Neuronal stem cell (in vitro differentiated cells): ENCODE data around the gene TGM5.
A peak's percentile ranks its signal among the peaks of the same experiment; 100 is the strongest.

Source experiments
- DNase-seq: peaks from one replicate; pipeline ENCODE4 v3.0.0-alpha.2; 2013; ENCODE audit warnings: low spot score
- H2AFZ ChIP-seq: one replicate; pipeline ENCODE4 v1.6.1; 2013; ENCODE audit warnings: mild to moderate bottlenecking, low read length, inconsistent platforms
- H2AK5ac ChIP-seq: 2 replicates; pipeline ENCODE4 v1.6.1; 2013; ENCODE audit warnings: low read depth, mild to moderate bottlenecking, inconsistent platforms, low read length, moderate library complexity, mixed read lengths
- H2BK120ac ChIP-seq: 2 replicates; pipeline ENCODE4 v1.6.1; 2013; ENCODE audit warnings: low read depth, mild to moderate bottlenecking, inconsistent platforms, low read length, moderate library complexity, mixed read lengths
- H2BK12ac ChIP-seq: one replicate; pipeline ENCODE4 v1.6.1; 2013; ENCODE audit warnings: low read length, inconsistent platforms
- H2BK15ac ChIP-seq: 2 replicates; pipeline ENCODE4 v1.6.1; 2013; ENCODE audit warnings: mild to moderate bottlenecking, low read length, inconsistent platforms, mixed read lengths
- H2BK5ac ChIP-seq: one replicate; pipeline ENCODE4 v1.6.1; 2013; ENCODE audit warnings: inconsistent platforms, mild to moderate bottlenecking, low read length, moderate library complexity
- H3K14ac ChIP-seq: one replicate; pipeline ENCODE4 v1.6.1; 2013; ENCODE audit warnings: low read length, inconsistent platforms
- H3K18ac ChIP-seq: 2 replicates; pipeline ENCODE4 v1.6.1; 2013; ENCODE audit warnings: low read length, inconsistent platforms
- H3K23ac ChIP-seq: 2 replicates; pipeline ENCODE4 v1.6.1; 2013; ENCODE audit warnings: low read depth, mild to moderate bottlenecking, mixed read lengths, low read length, inconsistent platforms; ENCODE audit not compliant: poor library complexity
- H3K27ac ChIP-seq: replicated peaks from 3 replicates; pipeline ENCODE4 v1.5.1; 2013; ENCODE audit warnings: low read length, inconsistent platforms
- H3K27me3 ChIP-seq, 3 experiments: 2 replicates each; pipeline ENCODE4 v1.6.1; 2013; ENCODE audit warnings: low read length in 3 of 3, mild to moderate bottlenecking in 2 of 3, inconsistent platforms in 1 of 3, low read depth in 1 of 3, mixed read lengths in 1 of 3, moderate library complexity in 1 of 3; ENCODE audit not compliant: control insufficient read depth in 3 of 3, insufficient read depth in 3 of 3
- H3K36me3 ChIP-seq, 2 donors: replicated peaks in 1 of 2; 2 replicates each; pipeline ENCODE4 v1.6.1; 2013; ENCODE audit warnings: low read length in 2 of 2; ENCODE audit not compliant: control insufficient read depth in 2 of 2, insufficient read depth in 2 of 2
- H3K4ac ChIP-seq: 2 replicates; pipeline ENCODE4 v1.6.1; 2013; ENCODE audit warnings: inconsistent platforms, mild to moderate bottlenecking, low read length, moderate library complexity
- H3K4me1 ChIP-seq, 2 donors: 1 replicate in 1 of 2; 2 replicates in 1 of 2; pipeline ENCODE4 v1.6.1; 2013; ENCODE audit warnings: low read length in 2 of 2, low read depth in 1 of 2; ENCODE audit not compliant: control insufficient read depth in 2 of 2, insufficient read depth in 1 of 2
- H3K4me2 ChIP-seq: one replicate; pipeline ENCODE4 v1.6.1; 2013; ENCODE audit warnings: mild to moderate bottlenecking, low read length, inconsistent platforms; ENCODE audit not compliant: insufficient read depth, poor library complexity, severe bottlenecking
- H3K4me3 ChIP-seq, 2 donors: 2 replicates each; pipeline ENCODE4 v1.5.1; 2013; ENCODE audit warnings: low read length in 2 of 2, mild to moderate bottlenecking in 2 of 2, inconsistent platforms in 1 of 2, moderate library complexity in 1 of 2
- H3K79me1 ChIP-seq: one replicate; pipeline ENCODE4 v1.6.1; 2013; ENCODE audit warnings: low read depth, mild to moderate bottlenecking, inconsistent platforms, low read length, moderate library complexity
- H3K9ac ChIP-seq: one replicate; pipeline ENCODE4 v1.6.1; 2013; ENCODE audit warnings: mild to moderate bottlenecking, low read depth, low read length, inconsistent platforms; ENCODE audit not compliant: poor library complexity
- H3K9me3 ChIP-seq, 2 donors: replicated peaks in 1 of 2; 2 replicates each; pipeline versions ENCODE3 to v1.6.1; 2013; ENCODE audit warnings: low read length in 2 of 2, mild to moderate bottlenecking in 2 of 2, inconsistent platforms in 1 of 2, low read depth in 1 of 2, mixed read lengths in 1 of 2, moderate library complexity in 1 of 2; ENCODE audit not compliant: control insufficient read depth in 2 of 2, insufficient read depth in 1 of 2
- H4K8ac ChIP-seq: one replicate; pipeline ENCODE4 v1.6.1; 2013; ENCODE audit warnings: low read depth, mild to moderate bottlenecking, inconsistent platforms, low read length, moderate library complexity
- H4K91ac ChIP-seq: one replicate; pipeline ENCODE4 v1.6.1; 2013; ENCODE audit warnings: low read length, low read depth, mild to moderate bottlenecking, inconsistent platforms; ENCODE audit not compliant: poor library complexity
- WGBS, 2 donors: extraction: QIAGEN DNeasy Blood & Tissue Kit; methylation state at CpG; one replicate each; pipeline ENCODE4 v1.1.7; 2013; ENCODE audit warnings: missing lambda C conversion rate in 2 of 2, mixed read lengths in 1 of 2; ENCODE audit not compliant: insufficient read length in 2 of 2, insufficient replicate concordance in 1 of 2; ENCODE audit errors: extremely low coverage in 2 of 2; 5-methylcytosine and 5-hydroxymethylcytosine counted together

Gene TGM5

DNA sequence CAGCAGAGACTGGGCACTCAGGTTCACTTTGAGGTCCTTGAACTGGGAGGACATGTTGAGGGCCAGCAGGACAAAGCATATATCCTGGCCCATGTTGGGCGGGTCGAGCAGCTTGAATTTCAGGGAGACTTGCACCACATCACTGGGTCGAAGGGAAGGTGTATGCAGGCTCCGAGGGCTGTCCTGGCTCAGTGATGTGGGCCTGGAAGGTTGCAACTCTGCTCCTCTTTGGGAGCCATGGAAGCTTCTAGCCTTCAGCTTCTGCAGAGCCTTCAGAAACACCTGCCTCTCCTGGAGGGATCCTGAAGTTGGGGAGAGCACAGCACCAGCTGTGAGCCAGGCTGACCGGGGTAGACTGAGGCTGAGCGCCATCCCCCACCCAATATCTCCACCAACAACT, 31.2 kb downstream of the TGM5 start:
- Histone ChIP-seq H2AK5ac (no peak overlapping the region), H3K4me3 (no peak overlapping the region), H3K9me3 (no peaks in the 10 kb centered on the region), H3K14ac (no peak overlapping the region), H4K8ac (no peak overlapping the region), H3K23ac (peak overlapping the region; percentile 28), H2AFZ (no peak overlapping the region), H2BK15ac (no peak overlapping the region), H2BK5ac (no peak overlapping the region), H3K4me1 (peaks cover 0 to 8% of the 10 kb centered on the region in 2 donors), H3K9ac (no peak overlapping the region), H4K91ac (no peak overlapping the region), H3K4ac (no peak overlapping the region), H3K79me1 (no peaks in the 10 kb centered on the region), H2BK12ac (no peak overlapping the region), H3K27me3 (peaks cover 0 to 36% (median 0%) of the 10 kb centered on the region in 3 experiments), H2BK120ac (no peak overlapping the region), H3K27ac (no peak overlapping the region), H3K36me3 (no peaks in the 10 kb centered on the region), H3K18ac (no peak overlapping the region), H3K4me2 (no peak overlapping the region)
- no CpG with 5 or more reads among the region's 6 CpGs for WGBS, 2 donors
- DNase-seq: no peak

DNA sequence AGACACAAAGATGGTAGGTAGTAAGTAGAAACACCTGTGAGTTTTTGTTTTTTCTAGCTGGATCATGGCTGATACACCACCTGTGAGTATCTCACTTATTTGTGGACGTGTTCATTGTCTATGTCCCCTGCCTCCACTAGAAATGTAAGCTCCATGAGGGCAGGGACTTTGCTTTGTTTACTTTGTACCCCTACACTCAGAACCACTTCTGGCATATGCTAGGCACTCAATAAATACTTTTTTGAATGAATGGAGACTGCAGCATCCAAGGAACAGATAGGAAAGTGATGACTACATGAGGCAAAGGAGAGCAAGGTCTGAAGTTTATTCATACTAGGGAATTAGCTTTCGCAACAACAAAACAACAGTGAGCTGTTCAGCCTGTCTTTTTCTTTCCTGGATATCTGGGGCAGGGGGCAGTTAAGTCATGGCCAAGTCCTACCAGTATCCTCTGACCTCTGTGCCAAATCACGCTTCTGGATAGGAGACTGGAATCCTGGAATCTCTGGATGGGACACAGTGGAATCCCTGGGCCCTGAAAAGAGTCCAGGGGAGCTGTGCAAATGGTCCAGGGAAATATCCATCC, 34.3 kb downstream of the TGM5 start:
- H3K27ac ChIP-seq: no peak overlapping the region
- H3K14ac ChIP-seq: no peak overlapping the region
- H3K23ac ChIP-seq: no peak overlapping the region
- DNase-seq: no peak
- no peaks in the 10 kb centered on the region for H3K9me3 ChIP-seq
- H2AK5ac ChIP-seq: no peak overlapping the region
- H3K4me3 ChIP-seq: no peak overlapping the region
- H3K79me1 ChIP-seq: no peaks in the 10 kb centered on the region
- H3K4ac ChIP-seq: no peak overlapping the region
- H2BK12ac ChIP-seq: no peak overlapping the region
- H2AFZ ChIP-seq: no peak overlapping the region
- H2BK15ac ChIP-seq: no peak overlapping the region
- no peaks in the 10 kb centered on the region for H3K4me1 ChIP-seq
- peaks cover 0 to 30% (median 0%) of the 10 kb centered on the region in 3 experiments for H3K27me3 ChIP-seq
- H3K18ac ChIP-seq: no peak overlapping the region
- H3K36me3 ChIP-seq: no peaks in the 10 kb centered on the region
- WGBS, 2 donors: no CpG with 5 or more reads among the region's 3 CpGs
- no peak overlapping the region for H2BK120ac ChIP-seq
- H4K8ac ChIP-seq: no peak overlapping the region
- H2BK5ac ChIP-seq: no peak overlapping the region
- H3K4me2 ChIP-seq: no peak overlapping the region
- H3K9ac ChIP-seq: no peak overlapping the region
- no peak overlapping the region for H4K91ac ChIP-seq

DNA sequence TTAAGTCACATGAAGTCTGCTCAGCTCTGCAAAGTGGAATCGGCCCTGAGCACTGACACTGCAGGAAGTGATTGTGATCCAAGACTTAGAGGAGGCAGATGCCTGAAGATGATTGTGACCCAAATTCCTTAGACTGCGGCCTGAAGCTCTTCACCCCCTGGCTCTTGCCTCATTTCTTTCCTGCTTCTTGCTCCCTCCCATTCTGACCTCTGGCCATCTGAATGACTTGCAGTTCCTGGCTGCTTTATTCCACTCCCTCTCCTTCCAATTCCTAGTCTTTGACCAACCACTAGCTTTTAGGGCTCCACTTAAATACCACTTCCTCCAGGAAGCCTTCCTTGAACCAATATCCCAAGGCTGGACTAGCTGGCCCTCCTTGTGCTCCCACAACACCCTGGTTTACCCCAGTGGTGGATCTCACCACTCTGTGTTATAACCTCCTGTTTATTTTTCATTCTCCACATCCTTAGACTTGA, 36.0 kb downstream of the TGM5 start:
- no peak overlapping the region for H3K4me3 ChIP-seq
- no peak overlapping the region for H3K23ac ChIP-seq
- H2AK5ac ChIP-seq: no peak overlapping the region
- no peaks in the 10 kb centered on the region for H3K79me1 ChIP-seq
- no peak overlapping the region for H3K18ac ChIP-seq
- no peak overlapping the region for H3K9ac ChIP-seq
- H2BK12ac ChIP-seq: no peak overlapping the region
- no peak overlapping the region for H3K27ac ChIP-seq
- no peak overlapping the region for H2BK120ac ChIP-seq
- H2AFZ ChIP-seq: no peak overlapping the region
- no peak overlapping the region for H2BK15ac ChIP-seq
- DNase-seq: no peak
- no CpG with 5 or more reads among the region's 2 CpGs for WGBS, 2 donors
- H3K9me3 ChIP-seq: no peaks in the 10 kb centered on the region
- no peak overlapping the region for H3K14ac ChIP-seq
- no peak overlapping the region for H2BK5ac ChIP-seq
- H3K4ac ChIP-seq: no peak overlapping the region
- H4K8ac ChIP-seq: no peak overlapping the region
- H3K36me3 ChIP-seq: no peaks in the 10 kb centered on the region
- peaks cover 0 to 26% (median 0%) of the 10 kb centered on the region in 3 experiments for H3K27me3 ChIP-seq
- no peak overlapping the region for H3K4me2 ChIP-seq
- H4K91ac ChIP-seq: no peak overlapping the region
- no peaks in the 10 kb centered on the region for H3K4me1 ChIP-seq

DNA sequence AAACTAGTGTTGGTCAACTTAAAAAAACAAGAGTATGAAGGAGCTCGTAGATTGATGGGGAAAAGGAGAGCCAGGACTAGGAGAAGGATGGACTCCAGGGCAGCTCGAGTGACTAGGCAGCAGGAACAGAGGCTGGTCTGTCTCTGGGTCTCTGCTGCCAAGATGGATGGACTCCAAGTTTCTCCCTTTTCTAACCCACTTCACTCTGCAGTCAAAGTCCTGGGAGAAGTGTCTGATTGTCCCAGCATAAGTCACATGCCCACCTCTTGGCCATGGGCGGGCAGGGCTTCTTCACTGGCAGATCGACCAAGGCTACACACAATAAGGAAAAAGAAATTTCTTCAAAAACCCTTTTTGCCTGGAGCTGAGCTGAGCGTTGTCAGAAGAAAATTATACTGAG, 36.8 kb downstream of the TGM5 start:
- Histone ChIP-seq H2AFZ (no peak overlapping the region), H2BK120ac (no peak overlapping the region), H3K4me3 (no peak overlapping the region), H3K18ac (no peak overlapping the region), H3K9ac (no peak overlapping the region), H2BK5ac (no peak overlapping the region), H3K4me2 (no peak overlapping the region), H3K9me3 (no peaks in the 10 kb centered on the region), H3K4ac (no peak overlapping the region), H4K8ac (no peak overlapping the region), H3K36me3 (no peaks in the 10 kb centered on the region), H3K23ac (no peak overlapping the region), H4K91ac (no peak overlapping the region), H3K79me1 (no peaks in the 10 kb centered on the region), H2BK12ac (no peak overlapping the region), H2AK5ac (no peak overlapping the region), H3K14ac (no peak overlapping the region), H3K27ac (no peak overlapping the region), H3K27me3 (peaks cover 0 to 25% (median 0%) of the 10 kb centered on the region in 3 experiments), H3K4me1 (no peaks in the 10 kb centered on the region), H2BK15ac (no peak overlapping the region)
- no CpG with 5 or more reads among the region's 5 CpGs for WGBS, 2 donors
- DNase-seq: no peak
